ENCODE results near the gene ARHGDIB.

The ARHGDIB gene

GRCh38 chr12:14979468-14979867 lies 18.1 kb upstream of the ARHGDIB start:
- TF ChIP-seq MAX (IDR thresholded peaks at IDR 0.05): no peak
- no peak for TF ChIP-seq TCF12 (IDR thresholded peaks at IDR 0.05; ENCODE audit: low read depth)
- TF ChIP-seq FOXM1 (IDR thresholded peaks at IDR 0.05; ENCODE audit: borderline replicate concordance, low read depth): no peak
- no peak for TF ChIP-seq TEAD4 (IDR thresholded peaks at IDR 0.05)
- TF ChIP-seq NFIC (IDR thresholded peaks at IDR 0.05): no peak
- TF ChIP-seq TAF1 (IDR thresholded peaks at IDR 0.05; ENCODE audit: low read depth): no peak
- TF ChIP-seq EP300 (IDR thresholded peaks at IDR 0.05; ENCODE audit: borderline replicate concordance): no peak

GRCh38 chr12:14976658-14977057 lies 15.3 kb upstream of the ARHGDIB start:
- TF ChIP-seq USF1 (IDR thresholded peaks at IDR 0.05) (no peak), EP300 (IDR thresholded peaks at IDR 0.05; ENCODE audit: borderline replicate concordance) (no peak), EGR1 (IDR thresholded peaks at IDR 0.05) (no peak), FOXM1 (IDR thresholded peaks at IDR 0.05; ENCODE audit: borderline replicate concordance, low read depth) (no peak), TCF12 (IDR thresholded peaks at IDR 0.05; ENCODE audit: low read depth) (no peak), NFIC (IDR thresholded peaks at IDR 0.05) (no peak), CEBPB (IDR thresholded peaks at IDR 0.05) (no peak), MAX (IDR thresholded peaks at IDR 0.05) (no peak), TEAD4 (IDR thresholded peaks at IDR 0.05) (no peak), TAF1 (IDR thresholded peaks at IDR 0.05; ENCODE audit: low read depth) (no peak), YY1 (IDR thresholded peaks at IDR 0.05; ENCODE audit: low read depth) (no peak), REST (IDR thresholded peaks at IDR 0.05; ENCODE audit: low read depth) (no peak), RAD21 (IDR thresholded peaks at IDR 0.05; ENCODE audit: low read depth) (no peak), CREB1 (IDR thresholded peaks at IDR 0.05; ENCODE audit: low read depth) (no peak), ZBTB7A (IDR thresholded peaks at IDR 0.05; ENCODE audit: low read depth) (no peak)

- no peak for TF ChIP-seq EGR1 (IDR thresholded peaks at IDR 0.05)
- no peak for TF ChIP-seq TEAD4 (IDR thresholded peaks at IDR 0.05)
- no peak for TF ChIP-seq FOXM1 (IDR thresholded peaks at IDR 0.05; ENCODE audit: borderline replicate concordance, low read depth)
These were observed 14.1 kb upstream of the ARHGDIB start for GRCh38 chr12:14975457-14975856.

GRCh38 chr12:14974633-14975032 lies 13.2 kb upstream of the ARHGDIB start:
- TF ChIP-seq TCF12 (IDR thresholded peaks at IDR 0.05; ENCODE audit: low read depth): no peak
- no peak for TF ChIP-seq USF1 (IDR thresholded peaks at IDR 0.05)
- no peak for TF ChIP-seq EGR1 (IDR thresholded peaks at IDR 0.05)
- TF ChIP-seq TEAD4 (IDR thresholded peaks at IDR 0.05): no peak
- no peak for TF ChIP-seq TAF1 (IDR thresholded peaks at IDR 0.05; ENCODE audit: low read depth)
- TF ChIP-seq CREB1 (IDR thresholded peaks at IDR 0.05; ENCODE audit: low read depth): no peak
- no peak for TF ChIP-seq NFIC (IDR thresholded peaks at IDR 0.05)
- TF ChIP-seq RAD21 (IDR thresholded peaks at IDR 0.05; ENCODE audit: low read depth): no peak
- TF ChIP-seq YY1 (IDR thresholded peaks at IDR 0.05; ENCODE audit: low read depth): no peak
- TF ChIP-seq CEBPB (IDR thresholded peaks at IDR 0.05): no peak
- TF ChIP-seq MAX (IDR thresholded peaks at IDR 0.05): no peak
- TF ChIP-seq EP300 (IDR thresholded peaks at IDR 0.05; ENCODE audit: borderline replicate concordance): no peak
- TF ChIP-seq ZBTB7A (IDR thresholded peaks at IDR 0.05; ENCODE audit: low read depth): no peak
- no peak for TF ChIP-seq FOXM1 (IDR thresholded peaks at IDR 0.05; ENCODE audit: borderline replicate concordance, low read depth)
- no peak for TF ChIP-seq REST (IDR thresholded peaks at IDR 0.05; ENCODE audit: low read depth)

- TF ChIP-seq EP300 (IDR thresholded peaks at IDR 0.05; ENCODE audit: borderline replicate concordance) (no peak), CREB1 (IDR thresholded peaks at IDR 0.05; ENCODE audit: low read depth) (no peak), MAX (IDR thresholded peaks at IDR 0.05) (no peak), TEAD4 (IDR thresholded peaks at IDR 0.05) (no peak), NFIC (IDR thresholded peaks at IDR 0.05) (no peak), CEBPB (IDR thresholded peaks at IDR 0.05) (no peak), FOXM1 (IDR thresholded peaks at IDR 0.05; ENCODE audit: borderline replicate concordance, low read depth) (no peak), ZBTB7A (IDR thresholded peaks at IDR 0.05; ENCODE audit: low read depth) (no peak), EGR1 (IDR thresholded peaks at IDR 0.05) (no peak), TCF12 (IDR thresholded peaks at IDR 0.05; ENCODE audit: low read depth) (no peak), YY1 (IDR thresholded peaks at IDR 0.05; ENCODE audit: low read depth) (no peak), REST (IDR thresholded peaks at IDR 0.05; ENCODE audit: low read depth) (no peak), RAD21 (IDR thresholded peaks at IDR 0.05; ENCODE audit: low read depth) (no peak), TAF1 (IDR thresholded peaks at IDR 0.05; ENCODE audit: low read depth) (no peak), USF1 (IDR thresholded peaks at IDR 0.05) (no peak)
These were observed 11.4 kb upstream of the ARHGDIB start, which contains the start of gene PDE6H for GRCh38 chr12:14972816-14973215. Gene PDE6H, plus strand, starts transcription at chr12:14973042. Its CDS starts 4,971 bp downstream, at chr12:14978013.

Data from Ishikawa (cell line).